Fibroblast of upper back skin (primary cell): Measurements from ENCODE around the gene TANK.
"Not testable (repeated sequence)": the region's sequence is repeated elsewhere in the genome, so short reads cannot be mapped to it uniquely, and the experiment has no call there.

Experiments
- DNase-seq: peaks from one replicate; pipeline ENCODE4 v3.0.0-alpha.2; 2013

Gene TANK

GRCh38 chr2:161233858-161234431, 73.7 kb downstream of the TANK start:
- DNase-seq: no peak

- DNase-seq: no peak
Observed at GRCh38 chr2:161234627-161235026, 74.4 kb downstream of the TANK start.

DNA sequence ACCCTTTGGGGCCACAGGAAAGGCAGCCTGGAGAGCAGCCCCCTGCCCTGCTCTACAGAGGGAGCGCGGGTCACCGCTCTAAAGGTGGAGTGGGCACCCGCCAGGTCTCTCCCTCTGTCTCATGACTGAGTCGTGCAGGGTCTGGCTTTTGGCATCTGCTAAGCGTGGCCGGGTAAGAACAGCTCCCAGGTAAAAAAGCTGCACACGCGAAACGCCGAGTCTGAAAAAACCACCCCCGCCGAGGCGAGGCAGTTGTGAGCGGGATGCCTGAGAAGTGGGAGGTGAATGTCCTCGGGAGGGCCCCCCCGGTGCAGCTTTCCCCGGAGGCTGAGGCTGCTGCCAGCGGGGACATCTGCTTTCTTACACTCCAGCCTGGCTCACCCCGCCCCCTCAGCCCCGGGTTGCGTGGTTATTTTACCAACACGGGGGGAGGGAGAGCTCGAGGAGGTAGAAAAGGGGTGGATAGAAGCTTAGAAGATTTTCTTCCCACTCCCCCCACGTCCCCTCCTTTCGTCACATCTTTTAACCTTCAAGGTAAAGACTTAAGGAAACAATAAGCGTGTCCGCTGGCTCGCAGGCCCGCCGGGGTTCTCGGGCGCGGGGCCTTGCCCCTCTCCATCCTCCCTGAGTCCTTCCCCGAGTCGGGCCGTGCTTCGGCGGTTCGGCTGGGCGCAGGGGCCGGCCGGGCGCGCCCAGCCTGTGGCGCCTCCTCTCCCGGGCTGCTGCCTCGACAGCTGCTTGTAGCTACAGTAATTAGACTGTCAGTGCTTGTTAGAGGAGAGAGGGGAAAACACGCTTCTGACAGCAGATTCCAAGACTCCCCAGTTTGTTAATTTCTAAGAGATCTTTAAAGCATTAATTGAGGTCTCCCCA, 77.4 kb downstream of the TANK start:
- peak; percentile 51 for DNase-seq

- DNase-seq: no peak
Observed at GRCh38 chr2:161238265-161238559, 78.0 kb downstream of the TANK start.

DNA sequence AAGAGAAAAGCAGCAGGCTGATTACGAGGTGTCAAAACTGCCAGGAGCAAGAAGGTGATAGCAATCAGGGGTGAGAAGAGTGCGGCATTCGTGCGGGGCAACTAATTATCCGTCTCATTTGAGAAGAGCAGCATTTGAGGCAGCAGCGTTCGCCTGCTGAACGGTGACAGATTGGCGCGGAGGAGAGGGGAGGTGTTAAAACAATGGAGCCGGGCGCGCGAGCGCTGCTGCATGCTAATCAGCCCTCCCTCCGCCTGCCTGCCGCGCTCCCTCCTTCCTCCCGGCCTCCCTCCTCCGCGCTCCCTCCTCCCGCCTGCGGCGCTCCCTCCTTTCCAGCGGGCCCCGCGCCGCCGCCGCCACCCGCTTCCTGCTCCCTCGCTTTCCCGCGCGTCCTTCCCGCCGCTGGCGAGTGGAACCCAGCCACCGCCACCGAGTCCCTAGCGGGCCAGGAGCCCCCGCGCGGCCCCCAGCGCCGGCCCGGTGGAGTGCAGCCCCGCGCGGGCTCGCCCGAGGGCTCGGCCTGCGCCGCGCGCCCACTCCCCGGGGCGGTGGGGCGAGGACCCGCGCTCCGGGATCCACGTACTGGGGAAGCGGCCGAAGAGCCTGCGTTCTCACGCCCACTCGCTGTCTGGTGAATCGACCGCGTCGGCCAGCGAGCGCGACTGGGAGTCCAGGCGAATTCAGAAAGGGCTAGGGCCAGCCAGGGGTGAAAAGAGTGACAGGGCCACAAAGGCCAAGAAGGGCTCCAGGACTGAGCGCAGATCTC, 78.5 kb downstream of the TANK start:
- DNase-seq: peak; percentile 38

GRCh38 chr2:161239326-161240109, 79.3 kb downstream of the TANK start:
- DNase-seq: no peak

DNA sequence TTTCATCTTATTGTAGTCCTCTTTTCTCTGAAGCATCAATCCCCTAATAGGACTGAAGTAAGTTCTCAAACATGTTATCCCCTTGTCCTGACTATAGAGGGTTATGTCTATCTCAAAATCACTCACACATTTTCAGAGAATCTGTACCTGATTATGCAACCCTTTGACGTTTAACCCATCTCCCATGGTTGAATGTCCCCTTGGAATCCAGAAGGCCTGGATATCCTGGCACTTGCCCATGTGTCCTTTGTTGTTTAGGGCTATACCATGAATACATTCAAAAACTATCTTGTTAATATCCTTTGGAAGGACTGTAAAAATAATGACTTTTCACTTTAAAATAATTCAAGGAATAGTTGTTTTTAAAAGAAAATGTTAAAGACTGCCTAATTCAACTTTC, 81.7 kb downstream of the TANK start:
- DNase-seq: no peak

- DNase-seq: no peak
Observed at GRCh38 chr2:161243312-161243711, 83.1 kb downstream of the TANK start.

GRCh38 chr2:161243905-161244304, 83.7 kb downstream of the TANK start:
- no peak for DNase-seq

DNA sequence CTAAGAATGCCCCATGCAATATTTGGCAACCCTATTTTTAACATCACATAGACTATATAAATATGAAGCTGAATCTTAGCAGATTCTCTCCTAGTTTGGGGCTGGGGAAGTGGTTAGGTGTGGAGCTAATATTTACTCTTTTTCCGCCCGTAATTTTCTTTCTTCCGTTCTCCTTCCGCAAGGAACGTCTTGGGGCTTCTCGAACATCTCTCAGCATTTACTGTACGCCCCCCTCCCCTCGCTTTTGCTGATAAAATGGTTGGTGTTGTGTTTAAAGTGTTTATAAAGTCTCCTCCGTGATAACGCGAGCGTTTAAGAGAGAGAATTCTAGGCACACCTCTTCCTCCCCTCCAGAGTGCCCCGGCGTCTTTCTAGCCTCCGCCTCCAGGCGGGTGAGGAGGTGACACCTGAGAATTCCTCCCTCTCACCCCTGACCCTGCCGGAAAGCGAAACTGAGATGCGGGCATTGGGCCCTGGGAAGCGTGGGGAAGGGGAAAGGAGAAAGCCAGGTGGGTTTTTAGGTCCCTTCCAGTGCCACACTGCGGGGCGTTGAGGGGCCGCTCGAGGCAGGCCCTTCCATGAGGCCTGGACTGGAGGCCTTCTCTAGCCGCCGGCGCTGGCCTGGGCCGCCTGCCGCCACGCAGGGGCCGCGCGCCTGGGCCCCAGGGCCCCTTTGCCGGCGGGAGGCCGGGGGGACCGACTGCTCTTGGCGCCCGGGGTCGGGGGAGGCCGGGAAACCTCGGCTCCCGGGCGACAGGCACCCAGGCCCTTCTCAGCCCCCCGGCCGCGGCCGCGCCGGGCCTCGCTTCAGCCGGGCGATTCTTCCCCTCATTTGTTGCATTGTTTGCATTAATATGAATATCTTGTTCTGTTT, 84.4 kb downstream of the TANK start:
- DNase-seq: peak; percentile 30

- DNase-seq: no peak
Observed at GRCh38 chr2:161245261-161245553, 85.0 kb downstream of the TANK start.

- no peak for DNase-seq
Observed at GRCh38 chr2:161245671-161246070, 85.4 kb downstream of the TANK start.

GRCh38 chr2:161246281-161246680, 86.1 kb downstream of the TANK start:
- no peak for DNase-seq

DNA sequence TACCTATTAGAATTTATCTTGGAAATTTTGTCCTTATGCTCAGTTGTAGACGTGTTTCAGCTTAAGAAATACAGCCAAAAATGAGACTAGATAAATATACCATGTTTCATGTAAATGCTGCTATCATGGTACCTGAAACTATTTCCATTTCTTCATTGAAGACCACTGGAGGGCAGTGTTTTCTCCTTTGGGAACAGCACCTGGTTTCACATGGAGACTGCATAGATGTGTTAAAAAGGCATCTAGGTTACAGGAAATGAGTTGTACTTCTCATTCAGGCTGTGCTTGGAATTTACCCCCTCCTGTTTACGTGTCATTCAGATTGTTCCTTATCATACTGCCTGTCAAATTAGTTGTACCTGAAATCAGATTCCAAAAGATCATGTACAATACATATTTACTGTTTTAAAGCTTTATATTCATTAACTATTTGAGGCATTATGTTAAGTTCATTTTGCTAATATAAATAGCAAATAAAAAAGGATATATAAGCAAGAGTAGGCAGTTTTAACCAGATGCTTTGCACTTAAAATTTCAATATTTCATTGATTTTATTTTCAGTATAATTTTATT, 90.7 kb downstream of the TANK start:
- DNase-seq: peak; percentile 36

GRCh38 chr2:161257123-161257952, 97.1 kb downstream of the TANK start:
- DNase-seq: no peak

DNA sequence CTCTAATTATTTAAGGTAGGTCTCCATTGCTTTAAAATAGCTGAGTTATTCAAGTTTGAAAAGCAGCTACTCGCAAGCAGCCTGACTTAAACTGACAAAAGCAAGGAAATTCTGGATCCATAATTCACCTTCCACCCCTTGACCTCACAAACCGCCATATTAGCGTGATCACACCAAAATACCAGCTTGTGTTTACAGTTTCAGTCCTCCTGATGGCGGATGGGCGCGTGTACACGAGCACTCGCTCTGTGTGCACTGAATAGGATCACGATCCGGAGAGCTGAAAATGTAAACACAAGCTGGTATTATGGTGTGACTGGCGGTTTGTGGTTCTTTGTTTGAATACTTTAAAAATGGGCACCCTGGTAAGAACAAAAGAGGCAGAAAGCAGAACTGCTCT, 105.6 kb downstream of the TANK start:
- DNase-seq: no peak

- DNase-seq: no peak
Observed at GRCh38 chr2:161269111-161269510, 108.9 kb downstream of the TANK start.

GRCh38 chr2:161273038-161273760, 113.0 kb downstream of the TANK start:
- peak; percentile 63 for DNase-seq

- not testable (repeated sequence) for DNase-seq
Observed at GRCh38 chr2:161278564-161279229, 118.5 kb downstream of the TANK start.
